Gastroesophageal sphincter (tissue), 4 donors: Measurements from ENCODE around the gene RIC1. TPM values are rescaled to one million over a fixed set of nuclear protein-coding genes. Genes with fewer than 3 reads are reported as not detected.
"Not testable (repeated sequence)": the region's sequence is repeated elsewhere in the genome, so short reads cannot be mapped to it uniquely, and the experiment has no call there.

Experiments
- ATAC-seq: fragments of 150-250 bp; one replicate; pipeline ENCODE4 v1.9.1; 2016; ENCODE audit warnings: mild to moderate bottlenecking, moderate library complexity
- H3K27ac ChIP-seq, 4 donors: fragments of 200-600 bp; sonication (generic) in 3 of 4; 1 replicate in 3 of 4; 2 replicates in 1 of 4; pipeline ENCODE4 v1.5.1; 2016 to 2019
- H3K27me3 ChIP-seq: fragments of 200-600 bp; sonication (generic); one replicate; pipeline ENCODE4 v1.5.1; 2019
- H3K36me3 ChIP-seq, 2 donors: fragments of 200-600 bp; sonication (generic); one replicate each; pipeline ENCODE4 v1.5.1; 2019; ENCODE audit warnings: control low read depth in 1 of 2
- H3K4me1 ChIP-seq, 3 donors: fragments of 200-600 bp; sonication (generic); 1 replicate in 2 of 3; 2 replicates in 1 of 3; pipeline ENCODE4 v1.5.1; 2016 to 2019; ENCODE audit warnings: control low read depth in 2 of 3
- H3K4me3 ChIP-seq, 2 donors: fragments of 200-600 bp; sonication (generic); one replicate each; pipeline ENCODE4 v1.5.1; 2019; ENCODE audit warnings: mild to moderate bottlenecking in 1 of 2, moderate library complexity in 1 of 2
- H3K9me3 ChIP-seq, 3 donors: fragments of 200-600 bp; sonication (generic); one replicate each; pipeline ENCODE4 v1.5.1; 2017 to 2019; ENCODE audit warnings: control low read depth in 2 of 3
- CTCF ChIP-seq, 4 experiments: fragments of 200-600 bp in 2 of 4; fragments of 450-650 bp in 2 of 4; sonication (generic) in 1 of 4; IDR thresholded peaks; one replicate each; pipeline ENCODE4 v1.5.1; 2017 to 2019; ENCODE audit warnings: antibody characterized with exemption in 4 of 4, mild to moderate bottlenecking in 2 of 4, moderate library complexity in 2 of 4
- EP300 ChIP-seq: sonication (generic); formaldehyde crosslinking; IDR thresholded peaks from one replicate; pipeline ENCODE4 v1.6.1; 2017; ENCODE audit warnings: antibody characterized with exemption, mild to moderate bottlenecking
- POLR2A ChIP-seq, 2 donors: fragments of 450-650 bp; IDR thresholded peaks; one replicate each; pipeline ENCODE4 v1.6.1; 2017; ENCODE audit warnings: antibody characterized with exemption in 2 of 2, mild to moderate bottlenecking in 2 of 2, moderate library complexity in 1 of 2
- POLR2AphosphoS5 ChIP-seq: sonication (generic); formaldehyde crosslinking; IDR thresholded peaks from one replicate; pipeline ENCODE4 v1.6.1; 2017; ENCODE audit warnings: antibody characterized with exemption
- WGBS, 2 donors: methylation state at CpG; one replicate each; pipeline ENCODE4 v1.1.5; 2018; ENCODE audit warnings: low coverage in 1 of 2; 5-methylcytosine and 5-hydroxymethylcytosine counted together
- total RNA-seq, 4 donors: library from RNA; depleted of rRNA; stranded (reverse); fragments of >200 nt; gene quantifications; one replicate each; pipeline ENCODE4 v1.1.0, GENCODE V29; 2016

The RIC1 gene
- total RNA-seq, 4 donors from 2014 or later, result 39.2 to 60.5 (median 47.2) TPM

GRCh38 chr9:5670079-5670478 lies 41.2 kb downstream of the RIC1 start:
- no peak for ATAC-seq
- 34 to 83% methylated on average over 1 to 2 of the region's 2 CpGs for WGBS, 2 donors
- no peaks in the 10 kb centered on the region for H3K27me3 ChIP-seq
- H3K4me3 ChIP-seq, result no peak overlapping the region
- H3K36me3 ChIP-seq, result peaks cover 0 to 5% of the 10 kb centered on the region in 2 donors
- TF ChIP-seq CTCF (IDR thresholded peaks at IDR 0.05) (peak in 1 of 4 experiments; percentile 7), POLR2AphosphoS5 (no peak)
- H3K9me3 ChIP-seq, result no peaks in the 10 kb centered on the region
- peaks cover 0 to 36% (median 0%) of the 10 kb centered on the region in 3 donors for H3K4me1 ChIP-seq
- no peak overlapping the region for H3K27ac ChIP-seq

- no peaks in the 10 kb centered on the region for H3K27me3 ChIP-seq
- ATAC-seq, result no peak
- no peak overlapping the region for H3K27ac ChIP-seq
- WGBS, 2 donors, result 86% methylated on average over 1 to 2 of the region's 3 CpGs
- TF ChIP-seq EP300 (no peak), POLR2A (IDR thresholded peaks at IDR 0.05) (no peak), POLR2AphosphoS5 (no peak), CTCF (IDR thresholded peaks at IDR 0.05) (no peak)
- no peak overlapping the region for H3K4me3 ChIP-seq
- peaks cover 0 to 36% (median 0%) of the 10 kb centered on the region in 3 donors for H3K4me1 ChIP-seq
- no peaks in the 10 kb centered on the region for H3K36me3 ChIP-seq
- H3K9me3 ChIP-seq, result no peaks in the 10 kb centered on the region
These were observed 42.9 kb downstream of the RIC1 start for GRCh38 chr9:5671711-5672353.

- WGBS, 2 donors, result 91 to 100% methylated on average over 8 to 11 of the region's 11 CpGs
- H3K9me3 ChIP-seq, H3K4me3 ChIP-seq, ATAC-seq, H3K27ac ChIP-seq, H3K27me3 ChIP-seq, H3K36me3 ChIP-seq: not testable (repeated sequence)
- peaks cover 0 to 29% (median 0%) of the 10 kb centered on the region in 3 donors for H3K4me1 ChIP-seq
These were observed 46.1 kb downstream of the RIC1 start for GRCh38 chr9:5675046-5675445.

GRCh38 chr9:5683591-5683990 lies 54.7 kb downstream of the RIC1 start:
- WGBS, 2 donors, result 100% methylated on average over 1 of the region's 11 CpGs; no CpG with 5 or more reads in 1 of the 2 donors
- H3K27ac ChIP-seq, H3K9me3 ChIP-seq, H3K27me3 ChIP-seq, H3K4me3 ChIP-seq, H3K4me1 ChIP-seq, H3K36me3 ChIP-seq, ATAC-seq: not testable (repeated sequence)

- TF ChIP-seq POLR2A (IDR thresholded peaks at IDR 0.05) (no peak), CTCF (IDR thresholded peaks at IDR 0.05) (no peak), POLR2AphosphoS5 (no peak), EP300 (no peak)
These were observed 55.2 kb downstream of the RIC1 start for GRCh38 chr9:5684101-5684500.

GRCh38 chr9:5688109-5688508 lies 59.2 kb downstream of the RIC1 start:
- TF ChIP-seq EP300, result no peak
- no peak for TF ChIP-seq CTCF (IDR thresholded peaks at IDR 0.05)
- no peak for TF ChIP-seq POLR2AphosphoS5
- no peak for TF ChIP-seq POLR2A (IDR thresholded peaks at IDR 0.05)
- no peak overlapping the region for H3K27ac ChIP-seq
- 36 to 80% methylated on average over 1 of the region's 1 CpG for WGBS, 2 donors
- no peaks in the 10 kb centered on the region for H3K36me3 ChIP-seq
- no peak for ATAC-seq
- H3K4me3 ChIP-seq, result no peak overlapping the region
- peaks cover 0 to 28% (median 0%) of the 10 kb centered on the region in 3 donors for H3K4me1 ChIP-seq
- no peaks in the 10 kb centered on the region for H3K9me3 ChIP-seq
- no peaks in the 10 kb centered on the region for H3K27me3 ChIP-seq

More at GRCh38 chr9:5684101-5684500, 55.2 kb downstream of the RIC1 start:
- H3K27me3 ChIP-seq, result no peaks in the 10 kb centered on the region
- H3K4me1 ChIP-seq, result peaks cover 0 to 9% (median 0%) of the 10 kb centered on the region in 3 donors
- H3K4me3 ChIP-seq, result no peak overlapping the region
- 100% methylated on average over 2 to 4 of the region's 7 CpGs for WGBS, 2 donors
- ATAC-seq, result no peak
- peaks cover 0 to 4% (median 0%) of the 10 kb centered on the region in 3 donors for H3K9me3 ChIP-seq
- H3K27ac ChIP-seq, result no peak overlapping the region
- H3K36me3 ChIP-seq, result no peaks in the 10 kb centered on the region
